Neuron (in vitro differentiated cells): Measurements from ENCODE around the gene COL23A1.

Source experiments
- H2AFZ ChIP-seq: one replicate; pipeline ENCODE4 v1.6.1; 2013; ENCODE audit warnings: low read depth, mild to moderate bottlenecking, inconsistent platforms, low read length, moderate library complexity
- H3K27me3 ChIP-seq: one replicate; pipeline ENCODE4 v1.6.1; 2013; ENCODE audit warnings: low read length; ENCODE audit not compliant: insufficient read depth
- H3K36me3 ChIP-seq: one replicate; pipeline ENCODE4 v1.6.1; 2013; ENCODE audit warnings: low read length; ENCODE audit not compliant: insufficient read depth
- H3K4me1 ChIP-seq: one replicate; pipeline ENCODE4 v1.6.1; 2013; ENCODE audit warnings: low read length; ENCODE audit not compliant: insufficient read depth
- H3K4me3 ChIP-seq: 2 replicates; pipeline ENCODE4 v1.5.1; 2013; ENCODE audit warnings: mild to moderate bottlenecking, low read length, moderate library complexity
- H3K9me3 ChIP-seq: one replicate; pipeline ENCODE4 v1.6.1; 2013; ENCODE audit warnings: low read length

Gene COL23A1

GRCh38 chr5:178292826-178293205 is 297.4 kb downstream of the COL23A1 start:
- Histone ChIP-seq H3K4me1 (no peaks in the 10 kb centered on the region), H3K4me3 (no peak overlapping the region), H2AFZ (no peak overlapping the region), H3K9me3 (no peaks in the 10 kb centered on the region), H3K27me3 (no peaks in the 10 kb centered on the region), H3K36me3 (no peaks in the 10 kb centered on the region)

GRCh38 chr5:178291969-178292825 is 298.0 kb downstream of the COL23A1 start:
- Histone ChIP-seq H3K4me1 (no peaks in the 10 kb centered on the region), H3K36me3 (no peaks in the 10 kb centered on the region), H3K4me3 (no peak overlapping the region), H3K27me3 (no peaks in the 10 kb centered on the region), H2AFZ (no peak overlapping the region), H3K9me3 (no peaks in the 10 kb centered on the region)

GRCh38 chr5:178291161-178291561 is 299.0 kb downstream of the COL23A1 start:
- no peak overlapping the region for H3K4me3 ChIP-seq
- no peaks in the 10 kb centered on the region for H3K4me1 ChIP-seq
- no peaks in the 10 kb centered on the region for H3K9me3 ChIP-seq
- no peaks in the 10 kb centered on the region for H3K36me3 ChIP-seq
- no peaks in the 10 kb centered on the region for H3K27me3 ChIP-seq
- H2AFZ ChIP-seq = no peak overlapping the region

GRCh38 chr5:178290376-178290775 is 299.8 kb downstream of the COL23A1 start:
- H2AFZ ChIP-seq = no peak overlapping the region
- H3K27me3 ChIP-seq = no peaks in the 10 kb centered on the region
- no peak overlapping the region for H3K4me3 ChIP-seq
- no peaks in the 10 kb centered on the region for H3K4me1 ChIP-seq
- no peaks in the 10 kb centered on the region for H3K9me3 ChIP-seq
- no peaks in the 10 kb centered on the region for H3K36me3 ChIP-seq

GRCh38 chr5:178289438-178289837 is 300.8 kb downstream of the COL23A1 start:
- Histone ChIP-seq H3K4me1 (no peaks in the 10 kb centered on the region), H2AFZ (no peak overlapping the region), H3K9me3 (no peaks in the 10 kb centered on the region), H3K27me3 (no peaks in the 10 kb centered on the region), H3K36me3 (no peaks in the 10 kb centered on the region), H3K4me3 (no peak overlapping the region)

- H3K4me3 ChIP-seq = no peak overlapping the region
- no peaks in the 10 kb centered on the region for H3K27me3 ChIP-seq
- no peak overlapping the region for H2AFZ ChIP-seq
- no peaks in the 10 kb centered on the region for H3K4me1 ChIP-seq
- peaks cover 3% of the 10 kb centered on the region for H3K9me3 ChIP-seq
- no peaks in the 10 kb centered on the region for H3K36me3 ChIP-seq
Observed at GRCh38 chr5:178288401-178289368, 301.5 kb downstream of the COL23A1 start.

- peaks cover 3% of the 10 kb centered on the region for H3K9me3 ChIP-seq
- H3K36me3 ChIP-seq = no peaks in the 10 kb centered on the region
- no peaks in the 10 kb centered on the region for H3K27me3 ChIP-seq
Observed at GRCh38 chr5:178287791-178288105, 302.4 kb downstream of the COL23A1 start.

GRCh38 chr5:178287091-178287790 is 303.0 kb downstream of the COL23A1 start:
- no peak overlapping the region for H3K4me3 ChIP-seq
- no peaks in the 10 kb centered on the region for H3K36me3 ChIP-seq
- H2AFZ ChIP-seq = no peak overlapping the region
- no peaks in the 10 kb centered on the region for H3K27me3 ChIP-seq
- peaks cover 5% of the 10 kb centered on the region for H3K9me3 ChIP-seq
- no peaks in the 10 kb centered on the region for H3K4me1 ChIP-seq

More at GRCh38 chr5:178287791-178288105, 302.4 kb downstream of the COL23A1 start:
- Histone ChIP-seq H2AFZ (no peak overlapping the region), H3K4me3 (no peak overlapping the region), H3K4me1 (no peaks in the 10 kb centered on the region)

GRCh38 chr5:178286226-178287090 is 303.7 kb downstream of the COL23A1 start:
- Histone ChIP-seq H3K9me3 (peaks cover 5% of the 10 kb centered on the region), H3K4me3 (no peak overlapping the region), H3K27me3 (no peaks in the 10 kb centered on the region), H3K36me3 (no peaks in the 10 kb centered on the region), H2AFZ (no peak overlapping the region), H3K4me1 (no peaks in the 10 kb centered on the region)

- Histone ChIP-seq H3K27me3 (no peaks in the 10 kb centered on the region), H2AFZ (no peak overlapping the region), H3K9me3 (peaks cover 5% of the 10 kb centered on the region), H3K36me3 (no peaks in the 10 kb centered on the region), H3K4me3 (no peak overlapping the region), H3K4me1 (no peaks in the 10 kb centered on the region)
Observed at GRCh38 chr5:178285399-178286225, 304.6 kb downstream of the COL23A1 start.

- Histone ChIP-seq H3K27me3 (no peaks in the 10 kb centered on the region), H3K4me3 (no peak overlapping the region), H2AFZ (no peak overlapping the region), H3K4me1 (no peaks in the 10 kb centered on the region), H3K9me3 (peaks cover 5% of the 10 kb centered on the region), H3K36me3 (no peaks in the 10 kb centered on the region)
Observed at GRCh38 chr5:178284996-178285395, 305.2 kb downstream of the COL23A1 start.
